NCI-H1092 treated with DMSO at 0.1 percent for 48 hours (cell line): ENCODE data around the gene BARX1.
"Not testable (repeated sequence)": the region's sequence is repeated elsewhere in the genome, so short reads cannot be mapped to it uniquely, and the experiment has no call there.

Experiments
- DNase-seq: peaks from one replicate; lab custom pipeline; 2025; lab: John Stamatoyannopoulos, UW

BARX1 gene

DNA sequence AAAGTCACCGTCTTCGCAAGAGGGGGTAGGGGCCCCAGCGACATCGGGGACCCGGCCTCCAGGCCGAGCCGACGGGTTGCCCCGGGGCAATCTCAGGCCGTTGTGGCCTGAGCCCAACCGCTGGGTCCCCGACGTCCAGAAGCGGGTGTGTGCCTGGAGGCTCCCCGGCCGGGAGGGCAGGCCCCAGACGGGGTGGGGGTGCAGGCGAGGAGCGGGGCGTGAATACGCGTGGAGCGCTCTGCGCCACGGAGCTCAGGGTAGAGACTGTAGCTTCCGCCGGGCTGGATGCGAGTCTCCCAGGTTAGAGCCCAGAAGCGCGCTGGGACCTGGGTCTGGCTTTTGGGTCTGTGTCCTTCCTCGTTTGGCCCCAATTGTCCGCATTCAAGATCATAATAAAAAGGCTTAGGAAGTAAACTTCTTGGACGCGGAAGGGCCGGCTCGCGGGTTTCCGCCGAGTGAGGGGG lies 3.5 kb downstream of the BARX1 start:
- no peak for DNase-seq

DNA sequence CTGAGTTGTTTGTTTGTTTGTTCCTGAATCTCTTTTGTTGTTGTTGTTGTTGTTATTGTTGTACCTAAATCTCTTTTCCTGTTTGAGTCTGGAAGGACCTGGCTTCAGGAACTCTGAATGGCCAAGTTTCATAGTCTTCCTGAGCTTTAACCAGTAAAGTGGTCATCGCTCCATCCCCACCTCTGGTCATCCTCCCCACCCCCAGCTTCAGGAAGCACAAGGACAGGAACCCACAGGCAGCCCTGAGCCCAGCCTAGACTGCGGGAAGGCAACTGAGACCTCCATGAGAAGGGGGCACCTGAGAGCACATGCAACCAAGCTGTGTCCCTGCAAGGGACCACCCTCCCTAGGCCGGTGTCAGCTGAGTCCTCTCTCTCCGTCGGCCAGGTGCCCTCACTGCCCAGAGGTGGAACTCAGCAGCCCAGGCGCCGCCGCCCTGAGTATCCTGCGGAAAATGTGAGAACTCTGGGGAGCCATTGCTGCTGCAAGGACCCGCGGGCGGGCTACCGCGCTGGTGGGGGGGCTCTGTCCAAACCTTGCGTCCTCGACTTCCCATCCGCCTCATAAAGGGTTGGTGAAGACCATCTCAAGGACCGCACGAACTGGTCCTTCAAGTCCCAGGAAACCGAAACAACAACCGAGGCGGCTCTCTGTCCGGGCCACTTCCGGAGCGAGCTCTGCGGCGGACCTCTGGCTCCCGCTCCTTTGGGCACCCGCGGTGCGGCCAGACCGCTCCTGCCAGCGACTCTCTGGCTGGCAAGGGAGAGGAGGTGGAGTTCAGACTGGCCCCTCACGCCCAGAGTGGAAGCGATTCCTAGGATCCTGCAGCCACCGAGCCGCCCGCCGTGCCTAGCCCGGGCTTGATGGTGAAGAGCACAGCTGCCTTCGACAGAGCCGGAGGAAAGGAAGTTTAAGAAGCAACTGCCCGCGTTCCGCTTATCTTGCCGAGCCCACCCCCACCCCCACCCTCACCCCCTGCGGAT lies 4.2 kb downstream of the BARX1 start:
- DNase-seq, result no peak

GRCh38 chr9:93949694-93950449 lies 5.3 kb downstream of the BARX1 start:
- no peak for DNase-seq

GRCh38 chr9:93949073-93949693 lies 6.0 kb downstream of the BARX1 start:
- no peak for DNase-seq

DNA sequence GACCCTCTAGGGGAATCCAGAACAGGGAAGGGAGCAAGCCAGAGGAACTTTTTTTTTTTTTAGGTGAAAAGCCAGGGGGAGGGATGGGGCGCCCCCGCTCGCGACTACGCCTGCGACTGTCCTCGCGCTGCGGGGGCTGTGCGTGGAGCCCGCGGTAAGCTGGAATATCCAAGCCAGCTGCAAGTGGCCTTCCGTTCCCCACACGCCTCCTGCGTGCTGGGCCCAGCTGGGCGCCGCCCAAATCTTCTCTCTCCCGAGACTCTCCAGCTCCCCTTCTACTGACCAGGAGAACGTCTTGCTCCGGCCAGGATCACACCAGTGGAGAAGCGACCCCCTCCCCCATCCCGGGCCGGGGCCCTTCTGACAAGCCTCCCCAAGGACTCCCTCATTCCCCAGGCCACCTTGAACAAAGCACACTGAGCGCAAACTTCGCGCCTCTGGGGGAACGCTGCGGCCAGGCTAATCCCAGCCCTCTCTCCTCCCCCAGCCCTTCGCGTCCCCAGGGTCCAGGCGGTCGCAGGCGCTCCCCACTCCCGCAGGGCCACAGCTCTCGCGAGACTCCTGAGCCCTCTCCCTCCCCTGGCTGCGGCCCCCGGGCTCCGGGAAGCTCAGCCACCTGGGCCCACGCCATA lies 6.6 kb downstream of the BARX1 start:
- no peak for DNase-seq

DNA sequence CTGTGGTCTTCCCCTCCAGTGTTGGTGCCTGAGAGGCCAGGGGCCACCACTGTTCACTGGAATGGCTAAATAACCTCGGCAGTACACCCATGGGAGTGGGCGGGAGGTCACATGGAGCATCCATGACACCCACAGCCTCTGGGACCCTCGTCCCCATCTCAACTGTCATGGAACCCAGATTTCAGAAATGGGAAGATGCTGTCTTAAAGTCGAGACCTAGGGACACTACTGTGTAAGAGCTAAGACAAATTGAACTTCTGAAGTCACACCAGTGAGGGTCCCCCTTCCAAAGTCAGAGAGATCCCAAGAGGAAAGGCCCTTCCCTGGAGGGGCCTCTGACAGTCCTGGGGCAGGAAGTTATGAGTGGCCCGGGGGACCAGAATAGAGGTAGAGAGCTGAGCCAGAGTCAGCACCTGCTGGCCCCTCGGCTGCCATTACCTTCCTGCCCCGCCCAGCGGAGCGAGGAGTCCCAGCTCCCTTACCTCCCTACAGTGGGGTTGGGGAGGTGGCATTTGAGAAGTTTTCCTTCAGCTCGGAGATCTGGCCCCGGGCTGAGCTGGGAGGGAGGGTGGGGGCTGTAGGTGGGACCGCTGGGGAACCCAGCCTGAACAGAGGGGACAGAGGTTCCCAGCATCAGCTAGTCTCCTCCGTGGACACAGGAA lies 7.6 kb downstream of the BARX1 start:
- DNase-seq, result no peak

- no peak for DNase-seq
Observed at GRCh38 chr9:93946338-93946712, 8.8 kb downstream of the BARX1 start.

- peak; percentile 25 for DNase-seq
Observed at GRCh38 chr9:93945400-93946337, 9.5 kb downstream of the BARX1 start.

DNA sequence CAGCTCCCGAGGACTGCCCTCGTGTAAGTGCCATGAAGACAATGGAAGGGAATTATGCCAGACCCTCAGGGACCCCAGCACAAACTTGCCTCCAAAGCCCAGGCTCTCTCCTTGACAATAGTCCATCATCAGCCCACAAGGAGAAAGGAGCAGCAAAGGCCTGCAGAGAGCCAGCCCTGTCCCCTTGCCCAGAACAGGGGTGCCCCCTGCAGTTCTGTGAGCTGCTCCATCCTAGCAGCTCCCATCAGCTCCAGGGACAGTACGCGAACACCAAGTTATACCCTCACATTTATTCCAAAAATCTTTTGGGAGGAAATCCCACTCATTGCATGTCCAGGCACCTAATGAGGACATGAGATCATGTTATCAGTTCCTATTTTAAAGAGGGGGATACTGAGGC lies 11.1 kb downstream of the BARX1 start:
- peak; percentile 36 for DNase-seq

DNA sequence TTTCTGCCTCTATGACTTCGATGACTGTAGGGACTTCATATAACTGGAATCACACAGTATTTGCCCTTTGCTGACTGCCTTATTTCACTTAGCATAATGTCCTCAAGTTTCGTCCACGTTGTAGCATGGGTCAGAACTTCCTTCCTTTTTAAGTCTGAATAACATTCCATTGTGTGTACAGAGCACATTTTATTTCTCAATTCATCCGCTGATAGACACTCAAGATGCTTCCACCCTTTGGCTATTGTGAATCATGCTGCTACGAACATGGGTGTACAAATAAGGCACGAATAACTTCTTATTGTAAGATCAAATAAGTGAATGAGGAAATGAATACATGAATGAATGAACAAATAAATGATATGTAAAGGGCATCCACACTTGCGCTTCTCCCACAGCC lies 13.0 kb downstream of the BARX1 start:
- no peak for DNase-seq

DNA sequence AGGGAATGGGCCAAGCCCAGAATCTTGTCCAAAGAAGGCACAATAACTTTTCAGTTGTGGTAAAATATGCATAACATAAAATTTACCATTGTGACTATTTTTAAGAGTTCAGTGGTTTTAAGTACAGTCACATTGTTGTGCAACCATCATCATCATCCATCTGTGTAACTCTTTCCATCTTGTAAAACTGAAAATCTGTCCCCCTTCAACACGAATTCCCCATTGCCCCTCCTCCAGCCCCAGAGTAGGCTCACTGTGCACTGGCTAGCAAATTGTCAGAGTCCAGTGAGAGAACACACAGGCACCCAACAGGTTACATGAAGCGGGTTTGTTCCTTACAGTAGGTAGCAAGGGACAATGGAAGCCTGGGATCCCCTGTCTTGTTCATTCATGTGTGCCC lies 13.7 kb downstream of the BARX1 start:
- no peak for DNase-seq

GRCh38 chr9:93940951-93941350 lies 14.2 kb downstream of the BARX1 start:
- no peak for DNase-seq

DNA sequence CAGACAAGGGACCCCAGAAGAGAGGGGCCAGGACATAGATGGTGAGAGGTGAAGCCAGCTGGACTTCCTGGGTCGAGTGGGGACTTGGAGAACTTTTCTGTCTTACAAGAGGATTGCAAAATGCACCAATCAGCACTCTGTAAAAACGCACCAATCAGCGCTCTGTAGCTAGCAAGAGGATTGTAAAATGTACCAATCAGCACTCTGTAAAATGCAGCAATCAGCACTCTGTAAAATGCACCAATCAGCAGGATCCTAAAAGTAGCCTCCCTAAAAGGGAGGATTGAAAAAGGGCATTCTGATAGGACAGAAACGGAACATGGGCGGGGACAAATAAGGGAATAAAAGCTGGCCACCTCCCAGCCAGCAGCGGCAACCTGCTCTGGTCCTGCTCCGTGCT lies 15.6 kb downstream of the BARX1 start:
- DNase-seq, result not testable (repeated sequence)

DNA sequence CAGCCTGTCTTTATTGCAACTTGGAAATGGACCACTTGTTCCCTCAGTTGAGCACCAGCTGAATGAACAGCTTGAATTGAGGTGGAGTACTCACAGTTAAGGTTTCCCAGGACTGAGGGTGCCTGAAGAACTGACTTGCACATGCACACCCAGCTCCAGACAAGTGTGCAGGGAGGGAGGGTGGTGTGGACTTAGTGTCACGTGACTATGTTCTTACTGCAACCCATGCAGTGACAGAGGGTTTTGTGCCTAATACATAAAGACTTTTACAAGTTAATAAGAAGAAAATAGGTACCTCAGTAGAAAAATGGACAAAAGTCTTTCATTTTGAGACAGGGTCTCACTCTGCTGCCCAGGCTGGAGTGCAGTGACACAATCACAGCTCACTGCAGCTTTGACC lies 18.0 kb downstream of the BARX1 start:
- no peak for DNase-seq

- DNase-seq, result no peak
Observed at GRCh38 chr9:93931905-93932304, 23.2 kb downstream of the BARX1 start.

DNA sequence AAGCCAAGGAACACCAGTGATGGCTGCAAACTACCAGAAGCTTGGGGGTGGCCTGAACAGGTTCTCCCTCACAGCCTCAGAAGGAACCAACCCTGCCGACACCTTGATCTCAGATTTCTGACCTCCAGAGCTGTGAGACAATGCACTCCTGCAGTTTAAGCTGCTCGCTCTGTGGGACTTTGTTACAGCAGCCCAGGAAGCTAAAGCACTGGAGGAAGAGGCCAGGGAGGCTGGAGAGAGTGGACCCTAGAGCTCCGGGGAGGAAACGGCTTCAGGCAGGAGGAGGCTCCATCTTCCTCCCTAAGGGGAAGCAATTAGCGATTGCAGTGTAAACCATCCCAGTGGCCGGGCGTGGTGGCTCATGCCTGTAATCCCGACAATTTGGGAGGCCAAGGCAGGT lies 25.1 kb downstream of the BARX1 start:
- DNase-seq, result no peak

GRCh38 chr9:93929231-93929630 lies 25.9 kb downstream of the BARX1 start:
- no peak for DNase-seq

DNA sequence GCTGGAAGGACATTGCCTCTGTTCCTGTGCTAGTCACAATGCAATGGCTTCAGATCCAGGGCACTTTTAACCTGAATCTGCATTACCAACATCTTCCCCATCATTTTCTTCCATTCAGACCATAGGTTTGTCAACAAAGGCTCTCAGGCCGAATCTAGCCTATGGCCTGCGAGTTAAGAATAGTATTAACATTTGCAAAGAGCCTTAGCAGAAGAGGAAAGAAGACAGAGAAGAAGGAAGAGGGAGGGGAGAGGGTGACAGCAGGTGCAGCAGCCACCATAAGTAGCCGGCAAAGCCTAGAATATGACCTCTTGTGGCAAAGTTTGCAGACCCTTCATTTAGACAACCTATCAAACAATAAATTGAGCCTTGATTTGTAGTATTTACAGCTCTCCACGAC lies 32.6 kb downstream of the BARX1 start:
- DNase-seq, result no peak

- DNase-seq, result no peak
Observed at GRCh38 chr9:93920131-93920800, 34.9 kb downstream of the BARX1 start.

- DNase-seq, result no peak
Observed at GRCh38 chr9:93918061-93918460, 37.1 kb downstream of the BARX1 start.
